Right atrium auricular region (tissue), 2 donors: Measurements from ENCODE around the gene OR6B2. TPM values are rescaled to one million over a fixed set of nuclear protein-coding genes. Genes with fewer than 3 reads are reported as not detected.
A peak's percentile ranks its signal among the peaks of the same experiment; 100 is the strongest.

Source experiments
- DNase-seq: peaks from one replicate; pipeline ENCODE4 v3.0.0-alpha.2; 2019; ENCODE audit warnings: low spot score
- H3K27ac ChIP-seq, 2 donors: fragments of 200-600 bp; sonication (generic); 1 replicate in 1 of 2; 2 replicates in 1 of 2; pipeline ENCODE4 v1.5.1; 2016 to 2019
- H3K27me3 ChIP-seq, 2 donors: fragments of 200-600 bp; sonication (generic); one replicate each; pipeline versions ENCODE4 v1.5.1 to v1.6.0; 2017 to 2019
- H3K36me3 ChIP-seq: fragments of 200-600 bp; sonication (generic); one replicate; pipeline ENCODE4 v1.5.1; 2016
- H3K4me1 ChIP-seq, 2 donors: fragments of 200-600 bp; sonication (generic); one replicate each; pipeline versions ENCODE4 v1.5.1 to v1.6.0; 2017 to 2019
- H3K4me3 ChIP-seq, 2 donors: fragments of 200-600 bp; sonication (generic); 1 replicate in 1 of 2; 2 replicates in 1 of 2; pipeline ENCODE4 v1.5.1; 2017 to 2019; ENCODE audit warnings: mild to moderate bottlenecking in 1 of 2, moderate library complexity in 1 of 2
- H3K9me3 ChIP-seq, 2 donors: fragments of 200-600 bp; sonication (generic); one replicate each; pipeline ENCODE4 v1.5.1; 2019
- total RNA-seq, 2 donors: library from RNA; depleted of rRNA; stranded (reverse); fragments of >200 nt; gene quantifications; one replicate each; pipeline ENCODE4 v1.1.0, GENCODE V29; 2016
- TF ChIP-seq, protein P1 (sequence below), 2 donors: fragments of 200-600 bp; sonication (generic); IDR thresholded peaks; one replicate each; pipeline ENCODE4 v1.5.1; 2019; ENCODE audit warnings: antibody characterized with exemption in 2 of 2

OR6B2 gene
- total RNA-seq, 2 donors from 2014 or later: not detected

DNA sequence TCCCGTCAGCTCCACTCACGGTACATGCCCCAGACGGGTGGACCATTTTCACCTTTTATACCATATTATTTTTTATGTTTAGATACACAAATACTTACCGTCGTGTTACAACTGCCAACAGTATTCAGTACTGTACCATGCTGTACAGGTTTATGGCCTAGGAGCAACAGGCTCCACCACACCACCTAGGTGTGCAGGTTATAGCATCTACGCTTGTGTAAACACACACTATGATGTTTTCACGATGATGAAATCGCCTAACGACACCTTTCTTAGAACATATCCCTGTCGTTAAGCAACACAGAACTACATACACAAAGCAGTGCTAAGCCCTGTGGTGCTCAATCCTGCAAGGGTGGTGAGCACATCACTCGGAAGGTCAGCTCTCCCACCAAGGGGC is 29.6 kb downstream of the OR6B2 start:
- Histone ChIP-seq H3K4me3 (no peak overlapping the region), H3K27ac (no peak overlapping the region), H3K4me1 (no peaks in the 10 kb centered on the region), H3K27me3 (no peaks in the 10 kb centered on the region), H3K9me3 (no peaks in the 10 kb centered on the region), H3K36me3 (peaks cover 74% of the 10 kb centered on the region)
- TF ChIP-seq, protein P1, sequence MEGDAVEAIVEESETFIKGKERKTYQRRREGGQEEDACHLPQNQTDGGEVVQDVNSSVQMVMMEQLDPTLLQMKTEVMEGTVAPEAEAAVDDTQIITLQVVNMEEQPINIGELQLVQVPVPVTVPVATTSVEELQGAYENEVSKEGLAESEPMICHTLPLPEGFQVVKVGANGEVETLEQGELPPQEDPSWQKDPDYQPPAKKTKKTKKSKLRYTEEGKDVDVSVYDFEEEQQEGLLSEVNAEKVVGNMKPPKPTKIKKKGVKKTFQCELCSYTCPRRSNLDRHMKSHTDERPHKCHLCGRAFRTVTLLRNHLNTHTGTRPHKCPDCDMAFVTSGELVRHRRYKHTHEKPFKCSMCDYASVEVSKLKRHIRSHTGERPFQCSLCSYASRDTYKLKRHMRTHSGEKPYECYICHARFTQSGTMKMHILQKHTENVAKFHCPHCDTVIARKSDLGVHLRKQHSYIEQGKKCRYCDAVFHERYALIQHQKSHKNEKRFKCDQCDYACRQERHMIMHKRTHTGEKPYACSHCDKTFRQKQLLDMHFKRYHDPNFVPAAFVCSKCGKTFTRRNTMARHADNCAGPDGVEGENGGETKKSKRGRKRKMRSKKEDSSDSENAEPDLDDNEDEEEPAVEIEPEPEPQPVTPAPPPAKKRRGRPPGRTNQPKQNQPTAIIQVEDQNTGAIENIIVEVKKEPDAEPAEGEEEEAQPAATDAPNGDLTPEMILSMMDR (IDR thresholded peaks at IDR 0.05): no peak
- DNase-seq: no peak

DNA sequence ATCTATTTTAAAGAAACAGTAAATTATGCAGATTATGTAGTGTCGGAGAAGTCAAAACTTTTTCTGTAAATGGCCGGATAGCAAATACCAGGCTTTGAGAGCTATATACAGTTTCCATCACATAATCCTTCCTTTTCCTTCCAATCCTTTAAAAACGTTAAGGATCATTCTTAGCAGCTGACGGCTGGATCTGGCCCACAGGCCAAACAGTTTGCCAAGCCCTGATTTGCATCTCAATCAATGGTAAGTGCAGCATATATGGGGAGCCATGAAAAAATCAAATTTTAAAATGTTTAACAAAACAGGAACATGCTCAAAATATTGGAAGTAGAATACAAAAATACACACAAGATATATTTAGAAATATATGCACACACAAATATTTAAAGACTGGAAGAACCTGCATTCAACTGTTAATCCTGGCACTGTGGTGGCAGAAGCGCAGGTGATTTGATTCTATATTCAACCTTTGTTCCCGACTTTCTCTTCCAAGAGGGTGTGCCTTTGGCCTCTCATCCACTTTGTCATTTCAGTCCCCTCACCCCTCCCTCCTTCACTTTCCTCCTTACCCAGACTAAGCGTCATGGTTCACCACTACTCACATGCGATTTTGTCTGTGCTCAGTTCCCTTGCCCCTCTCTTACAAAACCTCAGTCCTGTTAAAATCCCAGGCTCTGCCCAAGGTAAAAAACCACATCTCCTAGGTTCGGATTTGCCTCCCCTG is 32.4 kb downstream of the OR6B2 start:
- H3K27me3 ChIP-seq: no peaks in the 10 kb centered on the region
- H3K27ac ChIP-seq: no peak overlapping the region
- H3K4me3 ChIP-seq: no peak overlapping the region

DNA sequence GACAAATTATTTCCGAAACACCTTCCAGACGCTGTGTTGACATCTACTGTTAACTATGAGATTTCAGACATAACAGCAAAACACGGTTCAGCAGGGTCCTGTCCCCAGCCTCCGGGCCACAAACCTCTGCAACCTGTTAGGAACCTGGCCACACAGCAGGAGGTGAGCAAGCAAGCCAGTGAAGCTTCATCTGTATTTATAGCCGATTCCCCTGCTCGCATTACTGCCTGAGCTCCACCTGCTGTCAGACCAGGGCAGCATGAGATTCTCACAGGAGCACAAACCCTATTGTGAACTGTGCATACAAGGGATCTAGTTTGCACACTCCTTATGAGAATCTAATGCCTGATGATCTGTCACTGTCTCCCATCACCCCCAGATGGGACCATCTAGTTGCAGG is 36.1 kb downstream of the OR6B2 start:
- H3K9me3 ChIP-seq: no peaks in the 10 kb centered on the region
- no peaks in the 10 kb centered on the region for H3K27me3 ChIP-seq
- TF ChIP-seq, protein P1 (IDR thresholded peaks at IDR 0.05): no peak
- no peak for DNase-seq
- no peaks in the 10 kb centered on the region for H3K4me1 ChIP-seq
- no peak overlapping the region for H3K27ac ChIP-seq
- H3K4me3 ChIP-seq: no peak overlapping the region
- peaks cover 36% of the 10 kb centered on the region for H3K36me3 ChIP-seq

More for the DNA sequence above, 32.4 kb downstream of the OR6B2 start:
- no peaks in the 10 kb centered on the region for H3K4me1 ChIP-seq
- DNase-seq: no peak
- TF ChIP-seq, protein P1 (IDR thresholded peaks at IDR 0.05): no peak
- H3K9me3 ChIP-seq: no peaks in the 10 kb centered on the region
- H3K36me3 ChIP-seq: peaks cover 51% of the 10 kb centered on the region

DNA sequence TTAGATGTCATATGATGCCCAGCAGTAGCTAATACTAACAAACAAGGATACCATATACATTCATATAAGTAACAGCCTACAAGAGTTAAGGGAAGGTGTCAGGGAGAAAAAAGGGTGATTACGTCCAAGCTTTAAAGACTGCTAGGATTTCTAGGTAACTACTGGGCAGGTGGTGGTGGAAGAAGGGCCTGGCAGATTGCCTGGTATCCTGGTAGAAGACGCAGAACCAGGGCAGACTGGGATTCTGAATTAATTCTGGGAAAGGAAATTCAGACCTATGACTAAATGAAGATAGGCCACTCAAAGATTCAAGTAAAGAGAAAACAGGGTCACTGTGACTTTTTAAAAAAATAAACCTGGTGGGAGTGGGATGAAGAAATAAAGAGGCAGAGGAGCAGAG is 36.9 kb downstream of the OR6B2 start:
- Histone ChIP-seq H3K9me3 (no peaks in the 10 kb centered on the region), H3K36me3 (peaks cover 36% of the 10 kb centered on the region), H3K27me3 (no peaks in the 10 kb centered on the region), H3K4me3 (no peak overlapping the region), H3K4me1 (no peaks in the 10 kb centered on the region), H3K27ac (no peak overlapping the region)
- DNase-seq: no peak
- TF ChIP-seq, protein P1 (IDR thresholded peaks at IDR 0.05): no peak

DNA sequence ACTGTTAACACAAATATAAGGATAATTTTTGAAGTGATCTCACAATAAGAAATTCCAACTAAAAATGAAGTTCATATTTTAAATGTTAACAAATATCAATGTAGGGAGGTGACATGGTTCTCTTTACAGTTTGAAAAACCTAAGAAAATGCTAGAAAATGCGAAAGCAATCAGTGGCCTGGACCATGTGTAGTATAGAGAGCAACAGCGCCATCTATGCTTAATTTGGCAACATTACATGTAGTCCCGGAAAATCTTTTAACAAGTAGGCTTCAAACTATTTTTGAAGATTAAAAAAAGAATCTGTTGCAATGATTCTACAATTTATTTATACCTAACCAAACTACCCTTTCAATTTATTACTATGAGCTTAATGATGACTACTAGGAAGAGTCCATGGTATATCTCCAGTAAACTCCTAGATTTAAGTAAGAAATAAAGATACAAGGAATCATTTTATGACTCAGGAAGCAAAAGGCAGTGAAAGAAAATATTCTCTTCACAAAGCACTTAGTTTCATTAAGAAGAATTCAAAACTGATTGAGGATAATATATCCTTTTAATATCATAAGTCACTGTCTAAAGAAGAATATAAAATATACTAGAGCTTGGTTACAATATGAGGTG is 38.4 kb downstream of the OR6B2 start:
- peaks cover 40% of the 10 kb centered on the region for H3K36me3 ChIP-seq
- H3K9me3 ChIP-seq: no peaks in the 10 kb centered on the region
- no peak overlapping the region for H3K4me3 ChIP-seq
- H3K27me3 ChIP-seq: no peaks in the 10 kb centered on the region
- DNase-seq: no peak
- no peaks in the 10 kb centered on the region for H3K4me1 ChIP-seq
- TF ChIP-seq, protein P1 (IDR thresholded peaks at IDR 0.05): peak; percentile 56 to 87
- H3K27ac ChIP-seq: no peak overlapping the region
